ENCODE data around the gene MYO1D.

DNA sequence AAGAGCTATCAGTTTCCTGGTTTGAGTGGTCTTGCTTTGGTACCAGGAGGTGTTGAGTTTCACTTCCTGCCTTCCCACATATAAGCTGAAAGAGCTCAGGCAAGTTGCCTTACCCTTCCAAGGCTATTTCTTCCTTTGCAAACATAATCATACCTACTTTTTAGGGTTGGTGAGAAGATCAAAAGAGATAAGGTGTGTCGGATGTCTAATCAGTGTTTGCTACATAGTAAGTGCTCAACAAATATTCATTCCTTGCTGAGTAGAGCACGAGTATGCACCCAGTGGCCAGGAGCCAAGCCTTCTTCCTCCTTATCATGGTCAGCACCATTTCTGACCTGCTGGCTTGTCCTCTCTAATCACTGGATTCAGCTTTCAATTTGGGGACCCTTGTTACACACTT is 38.3 kb upstream of the MYO1D start:
- TF ChIP-seq, protein P1, sequence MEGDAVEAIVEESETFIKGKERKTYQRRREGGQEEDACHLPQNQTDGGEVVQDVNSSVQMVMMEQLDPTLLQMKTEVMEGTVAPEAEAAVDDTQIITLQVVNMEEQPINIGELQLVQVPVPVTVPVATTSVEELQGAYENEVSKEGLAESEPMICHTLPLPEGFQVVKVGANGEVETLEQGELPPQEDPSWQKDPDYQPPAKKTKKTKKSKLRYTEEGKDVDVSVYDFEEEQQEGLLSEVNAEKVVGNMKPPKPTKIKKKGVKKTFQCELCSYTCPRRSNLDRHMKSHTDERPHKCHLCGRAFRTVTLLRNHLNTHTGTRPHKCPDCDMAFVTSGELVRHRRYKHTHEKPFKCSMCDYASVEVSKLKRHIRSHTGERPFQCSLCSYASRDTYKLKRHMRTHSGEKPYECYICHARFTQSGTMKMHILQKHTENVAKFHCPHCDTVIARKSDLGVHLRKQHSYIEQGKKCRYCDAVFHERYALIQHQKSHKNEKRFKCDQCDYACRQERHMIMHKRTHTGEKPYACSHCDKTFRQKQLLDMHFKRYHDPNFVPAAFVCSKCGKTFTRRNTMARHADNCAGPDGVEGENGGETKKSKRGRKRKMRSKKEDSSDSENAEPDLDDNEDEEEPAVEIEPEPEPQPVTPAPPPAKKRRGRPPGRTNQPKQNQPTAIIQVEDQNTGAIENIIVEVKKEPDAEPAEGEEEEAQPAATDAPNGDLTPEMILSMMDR (IDR thresholded peaks at IDR 0.05; ENCODE audit: low read depth, low read length, missing input control) = no peak
- TF ChIP-seq FOXA1 (IDR thresholded peaks at IDR 0.05) (no peak), SP1 (IDR thresholded peaks at IDR 0.05) (no peak), YY1 (IDR thresholded peaks at IDR 0.05) (no peak), HNF4G (IDR thresholded peaks at IDR 0.05) (no peak), NR2F2 (IDR thresholded peaks at IDR 0.05) (no peak), JUND (IDR thresholded peaks at IDR 0.05) (no peak)
- TF ChIP-seq, protein P2, sequence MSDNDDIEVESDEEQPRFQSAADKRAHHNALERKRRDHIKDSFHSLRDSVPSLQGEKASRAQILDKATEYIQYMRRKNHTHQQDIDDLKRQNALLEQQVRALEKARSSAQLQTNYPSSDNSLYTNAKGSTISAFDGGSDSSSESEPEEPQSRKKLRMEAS (IDR thresholded peaks at IDR 0.05) = no peak
- TF ChIP-seq, protein P3, sequence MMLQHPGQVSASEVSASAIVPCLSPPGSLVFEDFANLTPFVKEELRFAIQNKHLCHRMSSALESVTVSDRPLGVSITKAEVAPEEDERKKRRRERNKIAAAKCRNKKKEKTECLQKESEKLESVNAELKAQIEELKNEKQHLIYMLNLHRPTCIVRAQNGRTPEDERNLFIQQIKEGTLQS (IDR thresholded peaks at IDR 0.05) = no peak

Data from liver (tissue), 3 donors.